ENCODE measurements around the gene AOC1.

DNA sequence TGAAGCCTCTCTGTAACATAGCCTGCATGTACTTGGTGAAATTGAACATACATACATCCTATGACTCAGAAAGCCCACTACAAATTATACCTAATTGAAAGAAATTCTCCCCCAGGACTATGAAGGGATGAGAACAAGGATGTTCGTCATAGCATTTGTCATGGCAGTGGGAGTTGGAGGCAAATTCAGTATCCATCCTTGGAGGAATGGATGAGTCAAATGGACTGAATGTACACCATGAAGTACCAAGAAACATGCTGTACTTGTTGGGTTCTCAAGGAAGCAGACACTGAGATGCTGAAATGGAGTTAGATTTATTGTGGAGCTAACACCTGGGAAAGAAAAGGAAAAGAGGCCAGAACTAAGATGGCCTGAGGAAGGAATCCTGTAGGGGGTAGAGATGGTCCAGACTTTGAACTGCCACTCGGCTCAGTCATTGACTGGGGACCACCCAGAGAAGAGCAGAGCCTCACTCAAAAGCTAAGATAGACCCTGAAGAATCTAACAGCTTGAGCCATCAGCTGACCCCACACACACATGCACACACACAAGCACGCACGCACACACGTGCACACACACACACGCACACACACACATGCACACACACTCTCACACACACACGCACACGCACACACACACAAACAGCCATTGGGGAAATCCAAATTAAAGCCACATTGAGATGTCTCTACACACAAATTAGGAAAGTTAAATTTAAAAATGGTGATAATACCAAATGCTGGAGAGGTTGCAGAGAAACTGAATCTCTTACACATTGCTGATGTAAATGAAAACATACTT lies 22.3 kb downstream of the AOC1 start:
- no peak for TF ChIP-seq CEBPB (IDR thresholded peaks at IDR 0.05)
- no peak for TF ChIP-seq CHD4 (IDR thresholded peaks at IDR 0.05; ENCODE audit: borderline replicate concordance)
- TF ChIP-seq, protein P1, sequence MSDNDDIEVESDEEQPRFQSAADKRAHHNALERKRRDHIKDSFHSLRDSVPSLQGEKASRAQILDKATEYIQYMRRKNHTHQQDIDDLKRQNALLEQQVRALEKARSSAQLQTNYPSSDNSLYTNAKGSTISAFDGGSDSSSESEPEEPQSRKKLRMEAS (IDR thresholded peaks at IDR 0.05) = no peak
- no peak for TF ChIP-seq ZC3H11A (IDR thresholded peaks at IDR 0.05)
- TF ChIP-seq, protein P2, sequence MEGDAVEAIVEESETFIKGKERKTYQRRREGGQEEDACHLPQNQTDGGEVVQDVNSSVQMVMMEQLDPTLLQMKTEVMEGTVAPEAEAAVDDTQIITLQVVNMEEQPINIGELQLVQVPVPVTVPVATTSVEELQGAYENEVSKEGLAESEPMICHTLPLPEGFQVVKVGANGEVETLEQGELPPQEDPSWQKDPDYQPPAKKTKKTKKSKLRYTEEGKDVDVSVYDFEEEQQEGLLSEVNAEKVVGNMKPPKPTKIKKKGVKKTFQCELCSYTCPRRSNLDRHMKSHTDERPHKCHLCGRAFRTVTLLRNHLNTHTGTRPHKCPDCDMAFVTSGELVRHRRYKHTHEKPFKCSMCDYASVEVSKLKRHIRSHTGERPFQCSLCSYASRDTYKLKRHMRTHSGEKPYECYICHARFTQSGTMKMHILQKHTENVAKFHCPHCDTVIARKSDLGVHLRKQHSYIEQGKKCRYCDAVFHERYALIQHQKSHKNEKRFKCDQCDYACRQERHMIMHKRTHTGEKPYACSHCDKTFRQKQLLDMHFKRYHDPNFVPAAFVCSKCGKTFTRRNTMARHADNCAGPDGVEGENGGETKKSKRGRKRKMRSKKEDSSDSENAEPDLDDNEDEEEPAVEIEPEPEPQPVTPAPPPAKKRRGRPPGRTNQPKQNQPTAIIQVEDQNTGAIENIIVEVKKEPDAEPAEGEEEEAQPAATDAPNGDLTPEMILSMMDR (IDR thresholded peaks at IDR 0.05) = no peak
- TF ChIP-seq POLR2A (IDR thresholded peaks at IDR 0.05; ENCODE audit: low read length) = no peak
- no peak for TF ChIP-seq JUN (IDR thresholded peaks at IDR 0.05)
- TF ChIP-seq POLR2AphosphoS2 (conservative IDR thresholded peaks at IDR 0.05; ENCODE audit: low read length) = no peak
- TF ChIP-seq RFX5 (IDR thresholded peaks at IDR 0.05) = no peak
- no peak for TF ChIP-seq ESRRA (IDR thresholded peaks at IDR 0.05; ENCODE audit: borderline replicate concordance, low read length)
- TF ChIP-seq CBX2 (IDR thresholded peaks at IDR 0.05; ENCODE audit: borderline replicate concordance, low read depth) = no peak
- no peak for TF ChIP-seq RNF2 (IDR thresholded peaks at IDR 0.05; ENCODE audit: borderline replicate concordance, low read depth)

All from A549 (cell line).